Activated CD4-positive, alpha-beta T cell treated with anti-CD3 and anti-CD28 coated beads, Interleukin-2, amount 10 ng/mL, durations not matched to agents 7 days and 5 days (primary cell): ENCODE measurements around the gene CNKSR3. TPM values are rescaled to one million over a fixed set of nuclear protein-coding genes. Genes with fewer than 3 reads are reported as not detected.

Source experiments
- CTCF ChIA-PET: fragments of 350-600 bp; sonication (Branson Sonifier 250); formaldehyde crosslinking; loops from one replicate; lab custom pipeline; 2021; ENCODE audit warnings: antibody characterized with exemption; lab: Charles Lee
- POLR2A ChIA-PET: fragments of 350-600 bp; sonication (Branson Sonifier 250); formaldehyde crosslinking; loops from one replicate; lab custom pipeline; 2021; ENCODE audit warnings: antibody characterized with exemption; lab: Charles Lee
- DNase-seq: peaks from one replicate; pipeline ENCODE4 v3.0.0-alpha.2; 2020
- H3K27ac Mint-ChIP-seq: one replicate; pipeline ENCODE4 v1.8.0; 2021; ENCODE audit warnings: mild to moderate bottlenecking, moderate library complexity, mixed read lengths
- H3K27me3 Mint-ChIP-seq: one replicate; pipeline ENCODE4 v1.8.0; 2021; ENCODE audit warnings: mixed read lengths
- H3K36me3 Mint-ChIP-seq: one replicate; pipeline ENCODE4 v1.8.0; 2021; ENCODE audit warnings: low read depth, mixed read lengths
- H3K4me1 Mint-ChIP-seq: one replicate; pipeline ENCODE4 v1.8.0; 2021; ENCODE audit warnings: mixed read lengths
- H3K4me3 Mint-ChIP-seq: one replicate; pipeline ENCODE4 v1.8.0; 2021; ENCODE audit warnings: mild to moderate bottlenecking, moderate library complexity, mixed read lengths
- H3K9me3 Mint-ChIP-seq: one replicate; pipeline ENCODE4 v1.8.0; 2021; ENCODE audit warnings: mixed read lengths
- total RNA-seq, 2 experiments: library from RNA; stranded (reverse); gene quantifications; one replicate each; pipeline ENCODE4 v1.2.3, GENCODE V29; 2021

CNKSR3 gene
- total RNA-seq, 2 experiments from 2014 or later: not detected

DNA sequence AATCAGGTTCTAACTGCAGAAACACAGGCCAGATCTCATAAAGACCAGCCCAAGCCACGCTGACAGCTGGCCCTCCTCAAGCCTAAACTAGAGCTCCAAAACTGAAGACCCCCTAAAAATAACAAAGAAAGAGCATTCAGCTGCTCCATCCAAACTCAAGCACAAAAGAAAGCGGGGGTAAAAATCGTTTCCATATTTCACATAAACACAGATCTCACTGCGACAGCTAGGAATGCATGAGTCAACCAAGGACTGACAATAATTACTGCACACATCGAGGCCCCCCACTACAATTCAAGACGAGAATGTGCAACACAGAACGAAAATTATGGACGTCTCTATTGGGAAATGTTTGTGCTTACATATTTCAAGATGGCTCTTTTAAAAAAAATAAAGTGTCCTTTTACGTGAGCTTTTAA lies 31.1 kb downstream of the CNKSR3 start:
- no peak overlapping the region for H3K27ac Mint-ChIP-seq
- POLR2A ChIA-PET: interaction anchor here (0.6 kb wide), 1 partner anchor 18 kb away, joined by 3 read pairs; no protein-coding TSS in a partner anchor
- CTCF ChIA-PET: no interaction called here
- no peaks in the 10 kb centered on the region for H3K36me3 Mint-ChIP-seq
- peaks cover 7% of the 10 kb centered on the region for H3K27me3 Mint-ChIP-seq
- H3K4me3 Mint-ChIP-seq: no peak overlapping the region
- no peak for DNase-seq
- H3K9me3 Mint-ChIP-seq: no peaks in the 10 kb centered on the region
- no peaks in the 10 kb centered on the region for H3K4me1 Mint-ChIP-seq

GRCh38 chr6:154478701-154479060 lies 31.8 kb downstream of the CNKSR3 start:
- Mint-ChIP-seq H3K4me3 (no peak overlapping the region), H3K27me3 (peaks cover 7% of the 10 kb centered on the region), H3K9me3 (no peaks in the 10 kb centered on the region), H3K4me1 (no peaks in the 10 kb centered on the region), H3K36me3 (no peaks in the 10 kb centered on the region), H3K27ac (no peak overlapping the region)
- POLR2A ChIA-PET: interaction anchor here (0.6 kb wide), 1 partner anchor 19 kb away, joined by 3 read pairs; no protein-coding TSS in a partner anchor
- no peak for DNase-seq
- CTCF ChIA-PET: no interaction called here

DNA sequence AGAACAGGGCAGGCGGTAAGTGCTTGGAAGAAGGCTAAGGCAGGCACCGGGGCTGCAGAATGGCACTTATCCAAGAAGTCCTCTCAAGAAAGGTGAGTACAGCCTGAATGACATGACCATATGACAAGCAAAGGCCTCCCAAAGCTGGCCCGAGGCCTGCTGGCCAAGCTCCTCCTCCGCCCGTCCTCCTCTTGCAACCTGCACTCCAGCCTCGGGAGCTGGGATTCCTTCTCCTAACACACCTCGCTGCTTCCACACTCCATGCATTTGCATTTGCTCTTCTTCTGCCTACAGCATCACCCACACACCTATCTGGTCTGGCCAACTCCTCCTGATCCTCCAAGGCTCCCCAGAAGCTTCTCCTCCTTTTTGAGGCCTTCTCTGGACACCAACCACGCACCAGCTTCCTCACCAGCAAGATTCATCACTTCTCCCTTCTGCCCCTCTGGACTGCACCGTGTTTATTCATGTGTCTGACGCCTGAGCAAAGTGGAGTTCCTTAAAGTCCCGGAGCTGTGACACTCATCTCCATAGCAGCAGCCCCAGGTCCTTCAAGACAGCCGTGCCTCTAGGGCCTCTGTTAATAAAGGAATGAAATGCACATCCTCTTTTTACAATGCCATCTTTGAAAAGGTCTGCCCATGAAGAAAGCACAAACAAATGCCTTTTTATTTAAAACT lies 32.3 kb downstream of the CNKSR3 start:
- Mint-ChIP-seq H3K27ac (no peak overlapping the region), H3K9me3 (no peaks in the 10 kb centered on the region), H3K4me3 (no peak overlapping the region), H3K36me3 (no peaks in the 10 kb centered on the region), H3K4me1 (no peaks in the 10 kb centered on the region), H3K27me3 (peaks cover 7% of the 10 kb centered on the region)
- DNase-seq: no peak
- CTCF ChIA-PET: no interaction called here
- POLR2A ChIA-PET: no interaction called here

DNA sequence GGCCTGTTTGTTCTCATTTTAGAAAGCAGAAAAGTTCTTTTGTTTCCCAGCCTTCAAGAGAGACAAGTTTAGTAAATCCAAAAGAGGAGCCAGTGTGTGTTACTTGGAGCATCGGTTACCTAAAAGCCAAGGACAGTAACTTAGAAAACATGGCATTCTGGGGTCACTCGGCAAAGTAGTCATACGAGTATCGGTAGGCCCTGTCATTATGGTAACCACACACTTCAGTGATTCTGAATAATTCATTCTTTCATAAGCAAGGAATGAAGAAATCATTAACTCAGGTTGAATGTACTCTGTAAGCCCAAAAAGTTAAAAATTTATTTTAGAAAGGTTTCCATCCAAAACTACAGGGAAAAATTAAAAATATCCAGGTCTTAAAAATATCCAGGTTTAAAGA lies 34.0 kb downstream of the CNKSR3 start:
- ChIA-PET CTCF (interaction anchor here (0.8 kb wide), 1 partner anchor 16 kb away, joined by 3 read pairs; no protein-coding TSS in a partner anchor), POLR2A (no interaction called here)
- no peak for DNase-seq
- Mint-ChIP-seq H3K9me3 (no peaks in the 10 kb centered on the region), H3K27ac (no peak overlapping the region), H3K27me3 (peaks cover 6% of the 10 kb centered on the region), H3K4me1 (no peaks in the 10 kb centered on the region), H3K36me3 (no peaks in the 10 kb centered on the region), H3K4me3 (no peak overlapping the region)

- peaks cover 2% of the 10 kb centered on the region for H3K27me3 Mint-ChIP-seq
- no peak for DNase-seq
- H3K9me3 Mint-ChIP-seq: peaks cover 6% of the 10 kb centered on the region
- ChIA-PET POLR2A (no interaction called here), CTCF (interaction anchor here (0.8 kb wide), 1 partner anchor 16 kb away, joined by 3 read pairs; no protein-coding TSS in a partner anchor)
- no peak overlapping the region for H3K27ac Mint-ChIP-seq
- H3K36me3 Mint-ChIP-seq: no peaks in the 10 kb centered on the region
- H3K4me3 Mint-ChIP-seq: no peak overlapping the region
- no peaks in the 10 kb centered on the region for H3K4me1 Mint-ChIP-seq
These were observed 35.6 kb downstream of the CNKSR3 start for GRCh38 chr6:154474648-154475428.

GRCh38 chr6:154473324-154473723 lies 37.2 kb downstream of the CNKSR3 start:
- Mint-ChIP-seq H3K36me3 (no peaks in the 10 kb centered on the region), H3K4me3 (no peak overlapping the region), H3K27ac (no peak overlapping the region), H3K27me3 (peaks cover 2% of the 10 kb centered on the region), H3K4me1 (no peaks in the 10 kb centered on the region), H3K9me3 (peaks cover 6% of the 10 kb centered on the region)
- ChIA-PET POLR2A (no interaction called here), CTCF (interaction anchor here (0.6 kb wide), 1 partner anchor 74 kb away, joined by 5 read pairs; no protein-coding TSS in a partner anchor)
- DNase-seq: no peak

GRCh38 chr6:154471609-154472362 lies 38.7 kb downstream of the CNKSR3 start:
- H3K36me3 Mint-ChIP-seq: no peaks in the 10 kb centered on the region
- H3K27ac Mint-ChIP-seq: no peak overlapping the region
- H3K4me3 Mint-ChIP-seq: no peak overlapping the region
- H3K27me3 Mint-ChIP-seq: no peaks in the 10 kb centered on the region
- no peaks in the 10 kb centered on the region for H3K4me1 Mint-ChIP-seq
- DNase-seq: no peak
- H3K9me3 Mint-ChIP-seq: peaks cover 6% of the 10 kb centered on the region
- CTCF ChIA-PET: no interaction called here
- POLR2A ChIA-PET: no interaction called here

- no peak overlapping the region for H3K27ac Mint-ChIP-seq
- no peaks in the 10 kb centered on the region for H3K36me3 Mint-ChIP-seq
- CTCF ChIA-PET: no interaction called here
- no peak for DNase-seq
- POLR2A ChIA-PET: no interaction called here
- peaks cover 6% of the 10 kb centered on the region for H3K9me3 Mint-ChIP-seq
- no peak overlapping the region for H3K4me3 Mint-ChIP-seq
- no peaks in the 10 kb centered on the region for H3K4me1 Mint-ChIP-seq
- H3K27me3 Mint-ChIP-seq: no peaks in the 10 kb centered on the region
These were observed 41.1 kb downstream of the CNKSR3 start for GRCh38 chr6:154469306-154469935.

- Mint-ChIP-seq H3K9me3 (peaks cover 6% of the 10 kb centered on the region), H3K4me1 (no peaks in the 10 kb centered on the region), H3K36me3 (no peaks in the 10 kb centered on the region), H3K27me3 (no peaks in the 10 kb centered on the region), H3K4me3 (no peak overlapping the region), H3K27ac (no peak overlapping the region)
- ChIA-PET CTCF (no interaction called here), POLR2A (no interaction called here)
- DNase-seq: no peak
These were observed 41.7 kb downstream of the CNKSR3 start for GRCh38 chr6:154468760-154469159.

- CTCF ChIA-PET: no interaction called here
- POLR2A ChIA-PET: no interaction called here
- Mint-ChIP-seq H3K27me3 (no peaks in the 10 kb centered on the region), H3K4me3 (no peak overlapping the region), H3K27ac (no peak overlapping the region), H3K36me3 (no peaks in the 10 kb centered on the region), H3K4me1 (no peaks in the 10 kb centered on the region), H3K9me3 (peaks cover 6% of the 10 kb centered on the region)
- DNase-seq: no peak
These were observed 43.4 kb downstream of the CNKSR3 start for GRCh38 chr6:154466971-154467679.

DNA sequence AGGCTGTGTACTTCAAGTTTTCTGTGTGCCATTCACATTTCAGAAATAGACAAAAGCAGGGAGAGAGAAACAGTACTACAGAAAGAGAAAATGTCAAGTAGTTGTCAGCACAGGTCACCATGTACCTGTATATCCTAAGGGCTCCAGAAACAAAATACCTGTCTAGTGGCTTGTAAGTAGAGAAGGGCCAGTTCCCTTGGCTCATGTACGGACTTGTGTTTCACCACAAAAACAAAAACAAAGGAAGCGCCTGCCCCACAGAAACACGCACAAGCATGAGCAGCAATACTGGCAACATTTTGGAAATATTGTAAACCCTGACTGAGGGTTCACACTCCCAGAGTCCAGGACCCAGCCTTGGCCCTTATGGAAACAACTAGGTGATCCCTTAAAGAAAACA lies 44.3 kb downstream of the CNKSR3 start:
- Mint-ChIP-seq H3K9me3 (peaks cover 6% of the 10 kb centered on the region), H3K27me3 (no peaks in the 10 kb centered on the region), H3K27ac (no peak overlapping the region), H3K4me1 (no peaks in the 10 kb centered on the region), H3K4me3 (no peak overlapping the region), H3K36me3 (no peaks in the 10 kb centered on the region)
- ChIA-PET POLR2A (no interaction called here), CTCF (no interaction called here)
- DNase-seq: no peak
